GM21717 (cell line): ENCODE measurements around the gene EIF4H.
A peak's percentile ranks its signal among the peaks of the same experiment; 100 is the strongest.
"Not testable (repeated sequence)": the region's sequence is repeated elsewhere in the genome, so short reads cannot be mapped to it uniquely, and the experiment has no call there.

Experiments
- ATAC-seq: cut with Tn5 transposase; IDR thresholded peaks from one replicate; pipeline ENCODE4 v1.9.1; 2021; ENCODE audit warnings: mild to moderate bottlenecking, moderate library complexity; ENCODE audit not compliant: unreplicated experiment

EIF4H gene

GRCh38 chr7:74173866-74174605 is at the start of gene EIF4H:
Gene EIF4H, plus strand, starts transcription at chr7:74174356. Its CDS starts 28 bp downstream, at chr7:74174384.
- ATAC-seq = peak; percentile 80

DNA sequence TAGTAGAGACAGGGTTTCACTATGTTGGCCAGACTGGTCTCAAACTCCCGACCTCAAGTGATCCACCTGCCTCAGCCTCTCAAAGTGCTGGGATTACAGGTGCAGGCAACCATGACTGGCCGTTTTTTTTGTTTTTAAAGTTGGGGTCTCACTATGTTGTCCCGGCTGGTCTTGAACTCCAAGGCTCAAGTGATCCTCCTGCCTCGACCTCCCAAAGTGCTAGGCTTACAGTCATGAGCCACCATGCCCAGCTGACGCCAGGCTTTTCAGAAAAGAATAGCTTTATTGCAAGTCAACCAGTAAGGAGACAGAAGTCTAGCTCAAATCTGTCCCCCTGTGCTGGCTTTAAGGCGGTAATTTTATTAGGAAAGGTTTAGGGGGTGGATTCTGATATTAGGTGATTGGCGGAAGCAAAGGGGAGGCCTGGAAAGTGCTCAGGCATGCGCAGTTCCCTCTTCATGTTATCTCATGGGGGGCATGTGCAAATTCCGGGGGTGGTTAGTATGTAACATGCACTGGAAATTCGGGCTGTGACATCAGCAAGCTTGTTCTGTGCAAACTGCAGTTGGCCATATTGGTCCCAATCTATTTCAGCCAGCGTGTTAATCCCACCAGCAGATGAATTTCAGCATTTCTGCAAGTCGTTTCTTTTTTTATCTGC is 47.8 kb upstream of the EIF4H start:
- ATAC-seq = no peak

DNA sequence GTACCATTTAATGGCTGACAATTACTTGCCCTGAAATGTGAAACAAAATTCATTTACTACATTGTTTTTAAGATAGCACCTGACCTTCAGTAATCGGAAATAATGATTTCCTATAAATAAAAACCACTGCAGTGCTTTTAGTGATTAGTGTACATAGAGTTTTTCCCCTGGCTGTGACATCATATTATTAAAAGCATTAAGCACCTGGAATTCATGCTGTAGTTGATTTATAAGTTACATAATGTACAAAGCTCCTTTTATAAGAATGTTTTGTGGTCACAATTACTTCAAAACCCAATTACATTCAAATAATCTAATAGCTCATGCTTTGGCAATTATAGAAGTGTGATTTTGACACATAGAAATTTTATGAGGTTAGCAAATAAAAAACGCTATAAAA is 44.3 kb upstream of the EIF4H start:
- no peak for ATAC-seq

- ATAC-seq = no peak
Measured at GRCh38 chr7:74130518-74130917, 43.6 kb upstream of the EIF4H start.

DNA sequence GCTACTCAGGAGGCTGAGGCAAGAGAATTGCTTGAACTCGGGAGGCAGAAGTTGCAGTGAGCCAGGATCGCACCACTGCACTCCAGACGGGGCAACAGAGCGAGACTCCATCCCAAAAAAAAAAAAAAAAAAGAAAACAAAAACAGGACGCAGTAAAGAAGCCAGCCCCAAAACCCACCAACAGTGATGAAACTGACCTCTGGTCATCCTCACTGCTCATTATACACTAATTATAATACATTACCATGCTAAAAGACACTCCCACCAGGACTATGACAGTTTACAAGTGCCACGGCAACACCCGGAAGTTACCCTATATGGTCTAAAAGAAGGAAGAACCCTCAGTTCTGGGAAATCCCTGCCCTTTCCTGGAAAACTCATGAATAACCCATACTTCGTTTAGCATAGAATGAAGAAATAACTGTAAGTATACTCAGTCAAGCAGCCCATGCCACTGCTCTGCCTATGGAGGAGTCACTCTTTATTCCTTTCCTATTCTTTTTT is 40.0 kb upstream of the EIF4H start:
- no peak for ATAC-seq

GRCh38 chr7:74138334-74138867 is 35.8 kb upstream of the EIF4H start:
- ATAC-seq = no peak

DNA sequence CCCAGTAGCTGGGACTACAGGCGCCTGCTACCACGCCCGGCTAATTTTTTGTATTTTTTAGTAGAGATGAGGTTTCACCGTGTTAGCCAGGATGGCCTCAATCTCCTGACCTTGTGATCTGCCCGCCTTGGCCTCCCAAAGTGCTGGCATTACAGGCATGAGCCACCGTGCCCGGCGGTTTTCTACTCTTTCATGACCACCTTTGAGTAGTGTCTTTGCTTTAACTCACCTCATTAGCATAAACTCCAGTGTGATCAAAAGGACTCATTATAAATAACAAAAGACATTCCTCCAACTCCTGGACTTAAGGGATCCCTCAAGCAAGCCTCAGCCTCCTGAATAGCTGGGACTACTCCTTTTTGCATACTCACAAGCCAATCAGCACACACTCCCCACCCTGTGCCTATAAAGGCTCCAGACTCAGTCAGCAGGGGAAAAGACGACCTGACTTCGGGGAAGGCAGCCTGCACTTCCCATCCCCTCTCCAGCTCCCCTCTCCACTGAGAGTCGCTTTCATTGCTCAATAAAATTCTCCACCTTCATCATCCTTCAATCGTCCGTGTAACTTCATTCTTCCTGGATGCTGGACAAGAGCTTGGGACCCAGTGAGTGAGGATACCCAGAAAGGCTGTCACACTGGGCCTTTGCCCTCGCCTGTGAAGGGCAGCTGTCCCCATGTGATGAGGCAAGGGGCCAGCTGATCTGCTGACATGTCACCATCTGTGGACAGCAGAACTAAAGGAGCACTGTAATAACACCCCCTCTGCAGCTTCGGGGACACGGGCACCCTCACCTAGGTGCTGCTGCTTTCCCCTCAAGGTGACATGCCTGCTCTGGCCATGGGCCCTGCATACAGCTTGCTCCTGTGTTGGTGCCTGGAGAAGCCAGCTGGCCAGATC is 35.0 kb upstream of the EIF4H start:
- ATAC-seq = no peak

DNA sequence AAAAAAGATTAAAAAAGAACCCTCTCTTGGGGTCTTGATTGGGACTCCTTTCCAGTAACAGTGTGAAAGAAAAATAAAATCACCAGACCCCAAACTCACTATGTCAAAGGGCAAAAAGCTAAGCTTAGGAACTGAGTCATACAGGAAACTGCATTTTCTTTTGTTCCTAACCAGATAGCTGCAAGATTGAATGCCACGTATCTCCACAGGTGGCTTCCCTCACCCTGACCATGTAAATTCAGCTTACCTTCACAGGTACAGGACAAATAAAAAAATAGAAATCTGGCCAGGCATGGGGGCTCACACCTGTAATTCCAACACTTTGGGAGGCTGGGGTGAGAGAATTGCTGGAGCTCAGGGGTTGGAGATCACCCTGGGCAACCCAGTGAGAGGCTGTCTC is 32.5 kb upstream of the EIF4H start:
- ATAC-seq = no peak

DNA sequence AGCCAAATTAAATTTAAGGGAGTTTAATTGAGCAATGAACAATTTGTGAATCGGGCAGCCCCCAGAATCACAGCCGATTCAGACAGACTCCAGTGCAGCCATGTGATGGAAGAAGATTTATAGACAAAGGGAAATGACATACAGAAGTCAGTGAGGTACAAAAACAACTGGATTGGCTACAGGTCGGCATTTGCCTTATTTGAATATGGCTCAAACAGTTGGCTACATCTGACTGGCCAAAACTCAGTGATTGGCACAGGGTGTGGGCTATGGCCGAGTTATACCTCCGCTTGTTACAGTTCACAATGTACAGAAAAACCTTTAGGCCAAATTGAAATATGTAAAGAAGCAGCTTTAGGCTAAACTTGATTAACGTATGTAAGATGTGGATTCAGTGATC is 30.8 kb upstream of the EIF4H start:
- no peak for ATAC-seq

GRCh38 chr7:74148491-74148890 is 25.7 kb upstream of the EIF4H start:
- ATAC-seq = no peak

DNA sequence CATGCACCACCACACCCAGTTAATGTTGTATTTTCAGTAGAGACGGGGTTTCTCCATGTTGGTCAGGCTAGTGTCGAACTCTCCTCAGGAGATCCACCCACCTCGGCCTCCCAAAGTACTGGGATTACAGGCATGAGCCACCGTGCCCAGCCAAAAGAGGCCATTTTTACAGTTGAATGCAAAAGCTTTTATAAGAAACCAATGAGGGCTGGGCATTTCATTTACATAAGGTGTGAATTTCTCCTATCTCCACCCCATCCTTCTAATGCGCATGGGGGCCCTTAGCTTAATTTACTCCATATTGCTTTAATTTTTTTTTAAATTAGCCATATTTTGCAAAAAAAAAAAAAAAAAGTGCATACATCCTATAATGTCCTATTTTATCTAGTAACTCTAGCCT is 25.1 kb upstream of the EIF4H start:
- ATAC-seq = no peak

DNA sequence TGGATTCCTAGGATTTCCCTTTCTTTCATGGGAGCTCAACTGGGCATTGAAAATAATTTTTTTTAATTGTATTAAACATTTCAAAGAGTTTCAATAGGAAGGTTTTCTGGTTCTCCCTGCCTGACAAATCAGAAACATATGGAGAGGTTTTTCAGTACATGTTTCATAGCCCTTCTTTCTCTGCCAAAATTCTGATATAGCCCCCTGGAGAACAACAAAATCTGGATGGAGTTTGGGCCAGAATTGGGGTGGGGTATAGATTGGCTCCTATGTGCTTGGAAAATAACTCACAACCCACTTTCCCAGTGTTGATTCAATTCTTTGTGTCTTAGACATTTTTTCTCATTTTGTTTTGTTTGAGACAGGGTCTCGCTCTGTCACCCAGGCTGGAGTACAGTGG is 24.6 kb upstream of the EIF4H start:
- no peak for ATAC-seq

GRCh38 chr7:74153736-74154135 is 20.4 kb upstream of the EIF4H start:
- no peak for ATAC-seq

GRCh38 chr7:74155810-74156395 is 18.3 kb upstream of the EIF4H start:
- no peak for ATAC-seq

- ATAC-seq = no peak
Measured at GRCh38 chr7:74157605-74158004, 16.6 kb upstream of the EIF4H start.

GRCh38 chr7:74164985-74165456 is 9.1 kb upstream of the EIF4H start:
- ATAC-seq = no peak

DNA sequence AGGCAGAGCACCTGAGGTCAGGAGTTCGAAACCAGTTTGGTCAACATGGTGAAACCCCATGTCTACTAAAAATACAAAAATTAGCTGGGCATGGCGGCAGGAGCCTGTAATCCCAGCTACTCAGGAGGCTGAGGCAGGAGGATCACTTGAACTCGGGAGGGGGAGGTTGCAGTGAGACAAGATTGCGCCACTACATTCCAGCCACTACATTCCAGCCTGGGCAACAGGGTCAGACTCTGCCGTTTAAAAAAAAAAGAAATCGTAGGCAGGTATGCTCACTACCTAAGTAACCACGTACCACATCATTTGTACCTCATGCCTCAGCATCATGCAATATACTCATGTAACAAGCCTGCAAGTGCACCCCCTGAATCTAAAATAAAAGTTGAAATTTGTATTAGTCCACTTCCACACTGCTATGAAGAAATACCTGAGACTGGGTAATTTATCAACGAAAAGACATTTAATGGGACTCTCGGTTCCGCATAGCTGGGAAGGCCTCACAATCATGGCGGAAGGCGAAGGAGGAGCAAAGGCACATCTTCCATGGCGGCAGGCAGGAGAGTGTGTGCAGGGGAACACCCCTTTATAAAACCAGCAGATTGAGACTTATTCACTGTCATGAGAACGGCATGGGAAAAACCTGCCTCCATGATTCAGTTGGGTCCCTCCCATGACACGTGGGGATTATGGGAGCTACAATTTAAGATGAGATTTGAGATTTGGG is 8.1 kb upstream of the EIF4H start:
- no peak for ATAC-seq

- ATAC-seq = not testable (repeated sequence)
Measured at GRCh38 chr7:74167324-74167723, 6.8 kb upstream of the EIF4H start.

DNA sequence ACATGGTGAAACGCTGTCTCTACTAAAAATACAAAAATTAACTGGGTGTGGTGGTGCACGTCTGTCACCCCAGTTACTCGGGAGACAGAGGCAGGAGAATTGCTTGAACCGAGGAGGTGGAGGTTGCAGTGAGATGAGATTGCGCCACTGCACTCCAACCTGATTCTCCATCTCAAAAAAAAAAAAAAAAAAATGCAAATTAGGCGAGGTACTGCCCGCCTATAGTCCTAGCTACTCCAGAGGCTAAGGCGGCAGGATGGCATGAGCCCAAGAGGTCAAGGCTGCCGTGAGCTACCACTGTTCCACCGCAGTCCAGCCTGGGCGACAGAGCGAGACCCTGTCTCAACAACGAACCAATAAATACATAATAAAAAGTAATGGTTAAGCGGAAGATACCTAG is 1.1 kb upstream of the EIF4H start:
- ATAC-seq = no peak

DNA sequence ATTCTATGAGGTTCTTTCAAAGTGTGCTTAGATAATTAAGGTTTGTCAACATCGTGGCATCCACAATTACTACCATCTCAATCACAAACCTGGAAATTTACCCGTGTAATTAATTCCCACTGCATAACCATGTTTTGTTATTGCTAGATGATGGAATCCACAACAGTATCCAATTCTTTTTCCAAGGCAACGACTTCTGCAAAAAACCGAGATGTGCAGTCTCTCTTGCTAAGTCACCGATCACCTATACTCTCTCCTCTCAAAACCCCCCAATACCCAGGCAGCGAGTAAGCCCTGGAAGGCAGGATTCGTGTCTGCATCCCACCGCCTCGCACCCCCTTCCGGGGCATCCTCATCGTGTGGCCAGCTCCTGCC is 678 bp upstream of the EIF4H start:
- ATAC-seq = no peak
